HCT116 (cell line): ENCODE data around the gene ABHD4. TPM values are rescaled to one million over a fixed set of nuclear protein-coding genes. Genes with fewer than 3 reads are reported as not detected.

ENCODE experiments used
- ATAC-seq: fragments of 200-7000 bp; cut with Tn5 transposase; 2 replicates; pipeline ENCODE4 v1.9.1; 2020; ENCODE audit warnings: mild to moderate bottlenecking, moderate library complexity
- BruUV-seq: library from RNA; stranded (reverse); fragments of 400-500 nt; replicated peaks from 2 replicates; lab custom pipeline; 2021; lab: Mats Ljungman, UMichigan
- CTCF ChIA-PET: fragments of 300-600 bp; sonication (Branson Sonifier 250); formaldehyde crosslinking; loops from one replicate; lab custom pipeline; 2021; ENCODE audit warnings: antibody characterized with exemption; lab: Charles Lee
- POLR2A ChIA-PET: fragments of 300-600, 350-600 bp; sonication (Branson Sonifier 250); formaldehyde crosslinking; loops from one replicate; lab custom pipeline; 2021; ENCODE audit warnings: antibody characterized with exemption; lab: Charles Lee
- RAD21 ChIA-PET, 2 experiments: fragments of 300-600 bp; sonication (Branson Sonifier 250); formaldehyde crosslinking; loops; one replicate each; lab custom pipeline; 2023; ENCODE audit warnings: low total read pairs in 2 of 2; ENCODE audit not compliant: uncharacterized antibody in 2 of 2, unreplicated experiment in 2 of 2, low non-redundant PET in 1 of 2; lab: Charles Lee
- DNase-seq: peaks from one replicate; pipeline ENCODE4 v3.0.0-alpha.2; 2010; ENCODE audit warnings: low read depth, low spot score
- H2AFZ ChIP-seq: fragments of 200-600 bp; shearing (Covaris generic), sonication (generic); 2 replicates; pipeline ENCODE4 v1.6.1; 2017; ENCODE audit warnings: low read depth, mixed run types, mixed read lengths, antibody characterized with exemption, low read length; ENCODE audit not compliant: poor library complexity, severe bottlenecking
- H3K27ac ChIP-seq: 2 replicates; pipeline ENCODE4 v1.5.1; 2012; ENCODE audit warnings: low read depth, low read length
- H3K27me3 ChIP-seq: fragments of 200-600 bp; sonication (generic); 2 replicates; pipeline ENCODE4 v1.6.1; 2016; ENCODE audit warnings: mixed run types, low read length, mixed read lengths; ENCODE audit not compliant: insufficient read depth
- H3K36me3 ChIP-seq, 2 experiments: fragments of 200-500 bp in 1 of 2; fragments of 200-600 bp in 1 of 2; sonication (Bioruptor generic) in 1 of 2; sonication (generic) in 1 of 2; 2 replicates each; pipeline versions ENCODE4 v1.5.1 to v1.6.1; 2014 to 2016; ENCODE audit warnings: low read length in 2 of 2, inconsistent platforms in 1 of 2, mixed read lengths in 1 of 2, mixed run types in 1 of 2; ENCODE audit not compliant: insufficient read depth in 2 of 2, control insufficient read depth in 1 of 2
- H3K4me1 ChIP-seq, 2 experiments: fragments of 200-600 bp in 1 of 2; sonication (generic) in 1 of 2; 2 replicates each; pipeline versions ENCODE4 v1.5.1 to v1.6.1; 2012 to 2017; ENCODE audit warnings: low read length in 2 of 2, inconsistent platforms in 1 of 2, mild to moderate bottlenecking in 1 of 2, mixed read lengths in 1 of 2, mixed run types in 1 of 2, moderate library complexity in 1 of 2; ENCODE audit not compliant: insufficient read depth in 2 of 2, control insufficient read depth in 1 of 2
- H3K4me2 ChIP-seq: fragments of 200-600 bp; sonication (generic); 2 replicates; pipeline ENCODE4 v1.6.1; 2017; ENCODE audit warnings: mixed run types, low read length, mixed read lengths
- H3K4me3 ChIP-seq, 2 experiments: fragments of 200-600 bp in 1 of 2; sonication (generic) in 1 of 2; replicated peaks in 1 of 2; 2 replicates each; pipeline ENCODE4 v1.5.1; 2011 to 2016; ENCODE audit warnings: low read length in 2 of 2, control low read depth in 1 of 2, low read depth in 1 of 2, mild to moderate bottlenecking in 1 of 2, mixed read lengths in 1 of 2, mixed run types in 1 of 2
- H3K79me2 ChIP-seq: fragments of 200-600 bp; sonication (generic); 2 replicates; pipeline ENCODE4 v1.6.1; 2017; ENCODE audit warnings: mild to moderate bottlenecking, mixed run types, low read length, moderate library complexity, mixed read lengths; ENCODE audit not compliant: insufficient read depth
- H3K9ac ChIP-seq: fragments of 200-600 bp; sonication (generic); 2 replicates; pipeline ENCODE4 v1.6.1; 2016; ENCODE audit warnings: low read length, mixed read lengths
- H3K9me2 ChIP-seq: fragments of 200-600 bp; sonication (generic), shearing (Covaris generic); 2 replicates; pipeline ENCODE4 v1.6.1; 2017; ENCODE audit warnings: mixed run types, mild to moderate bottlenecking, moderate library complexity; ENCODE audit not compliant: insufficient read depth
- H3K9me3 ChIP-seq, 2 experiments: fragments of 200-500 bp in 1 of 2; fragments of 200-600 bp in 1 of 2; sonication (Bioruptor generic) in 1 of 2; sonication (generic) in 1 of 2; 2 replicates each; pipeline ENCODE4 v1.6.1; 2014 to 2017; ENCODE audit warnings: low read length in 2 of 2, mixed read lengths in 2 of 2, inconsistent platforms in 1 of 2, low read depth in 1 of 2, mild to moderate bottlenecking in 1 of 2, mixed run types in 1 of 2, moderate library complexity in 1 of 2; ENCODE audit not compliant: control insufficient read depth in 1 of 2, insufficient read depth in 1 of 2
- H4K20me1 ChIP-seq: fragments of 200-600 bp; sonication (generic), shearing (Covaris generic); 2 replicates; pipeline ENCODE4 v1.6.1; 2017; ENCODE audit warnings: mixed run types, mild to moderate bottlenecking, moderate library complexity; ENCODE audit not compliant: insufficient read depth
- CTCF ChIP-seq, 3 experiments: fragments of 200-600 bp in 1 of 3; sonication (generic) in 1 of 3; IDR thresholded peaks in 2 of 3; conservative IDR thresholded peaks in 1 of 3; 2 replicates each; pipeline ENCODE4 v1.5.1; 2012 to 2017; ENCODE audit warnings: low read depth in 2 of 3, low read length in 2 of 3, antibody characterized with exemption in 1 of 3, borderline replicate concordance in 1 of 3, control low read depth in 1 of 3, mild to moderate bottlenecking in 1 of 3, mixed read lengths in 1 of 3, mixed run types in 1 of 3, moderate library complexity in 1 of 3; ENCODE audit not compliant: insufficient read depth in 1 of 3
- EGR1 ChIP-seq: IDR thresholded peaks from 2 replicates; pipeline ENCODE4 v1.6.1; 2012; ENCODE audit warnings: low read depth
- ELF1 ChIP-seq: IDR thresholded peaks from 2 replicates; pipeline ENCODE4 v1.6.1; 2012; ENCODE audit warnings: low read depth, borderline replicate concordance
- EZH2 ChIP-seq: fragments of 200-600 bp; sonication (generic); IDR thresholded peaks from 2 replicates; pipeline ENCODE4 v1.6.1; 2017; ENCODE audit warnings: antibody characterized with exemption, mixed run types
- JUND ChIP-seq: IDR thresholded peaks from 2 replicates; pipeline ENCODE4 v1.6.1; 2012
- POLR2A ChIP-seq: IDR thresholded peaks from 2 replicates; pipeline ENCODE4 v1.7.0; 2011; ENCODE audit warnings: borderline replicate concordance; ENCODE audit not compliant: insufficient read depth, insufficient read length; ENCODE audit errors: extremely low read depth
- TCF7L2 ChIP-seq: IDR thresholded peaks from 2 replicates; pipeline ENCODE4 v1.7.0; 2011; ENCODE audit warnings: borderline replicate concordance, inconsistent platforms; ENCODE audit not compliant: insufficient read depth, insufficient read length; ENCODE audit errors: extremely low read depth
- ZFX ChIP-seq: fragments of 450-650 bp; IDR thresholded peaks from 2 replicates; pipeline ENCODE4 v1.6.1; 2017
- intact Hi-C: fragments of 100-400 bp; cut with micrococcal nuclease; formaldehyde crosslinking; loops from 2 replicates; pipeline ENCODE4 v1.10.0; 2022
- total RNA-seq: library from RNA; stranded (reverse); gene quantifications from one replicate; pipeline ENCODE4 v1.2.1, GENCODE V29; 2021; ENCODE audit not compliant: unreplicated experiment
- TF ChIP-seq, protein P1 (sequence below): IDR thresholded peaks from 2 replicates; pipeline ENCODE4 v1.6.1; 2011; ENCODE audit warnings: mild to moderate bottlenecking, low read length, moderate library complexity; ENCODE audit not compliant: insufficient replicate concordance; ENCODE audit errors: extremely low read depth
- TF ChIP-seq, protein P2 (sequence below): IDR thresholded peaks from 2 replicates; pipeline ENCODE4 v1.6.1; 2012

ABHD4 gene
- total RNA-seq, 1 experiment from 2014 or later, result 9.4 TPM

DNA sequence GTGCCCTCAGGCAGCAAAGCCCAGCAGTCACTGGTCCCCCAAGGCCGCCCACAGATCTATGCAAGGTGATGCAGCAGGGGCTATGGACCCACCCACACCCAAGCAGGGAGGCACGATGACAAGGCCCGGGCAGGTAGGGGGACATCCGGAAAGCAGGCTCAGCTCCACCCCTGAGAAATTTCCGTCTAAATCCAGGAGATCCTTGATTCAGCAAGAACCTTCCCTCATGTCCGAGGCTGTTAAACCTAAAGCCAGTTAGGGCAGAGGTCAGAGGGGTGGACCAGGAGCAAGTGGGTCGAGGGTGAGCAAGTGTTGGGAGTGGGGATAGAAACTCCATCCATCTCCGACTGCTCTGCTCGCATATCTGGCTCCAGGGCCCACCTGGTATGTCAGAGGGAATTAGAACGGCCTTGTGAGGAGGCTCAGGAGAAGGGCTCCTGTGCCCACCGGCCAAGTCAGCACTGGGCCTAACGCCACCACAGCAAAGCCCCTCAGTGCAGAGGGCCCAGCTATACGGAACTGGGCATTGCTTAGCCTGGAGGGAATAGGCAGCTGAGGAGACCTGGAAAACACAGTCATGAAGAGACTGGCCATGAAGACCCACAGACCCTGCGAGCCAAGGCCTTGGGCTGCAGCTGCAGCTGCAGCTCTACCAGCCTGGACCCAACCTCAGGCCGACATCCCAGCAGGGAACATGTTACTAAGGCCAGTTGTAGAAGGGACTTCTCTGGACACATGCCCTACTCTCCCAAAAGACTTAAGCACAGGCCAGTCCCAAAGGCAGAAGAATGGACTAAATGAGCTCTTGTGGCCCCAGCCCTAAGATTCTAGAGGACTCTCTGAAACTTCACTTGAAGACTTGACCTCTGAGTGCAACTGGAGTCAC lies 43.4 kb upstream of the ABHD4 start:
- intact Hi-C loops, result loop anchor here (5.0 kb wide), 1 partner anchor 503 kb away; the partner anchor contains the start of gene CDH24
- DNase-seq, result no peak
- ChIA-PET RAD21 (no interaction called here), CTCF (interaction anchor here (1.2 kb wide), 1 partner anchor 166 kb away, joined by 3 read pairs; no protein-coding TSS in a partner anchor), POLR2A (interaction anchor here (2.2 kb wide), 1 partner anchor 97 kb away, joined by 6 read pairs; no protein-coding TSS in a partner anchor)
- Histone ChIP-seq H3K9me2 (no peaks in the 10 kb centered on the region), H3K27me3 (no peaks in the 10 kb centered on the region), H3K79me2 (no peaks in the 10 kb centered on the region), H3K4me1 (peaks cover 3 to 18% of the 10 kb centered on the region in 2 experiments), H2AFZ (no peak overlapping the region), H3K9ac (no peak overlapping the region), H3K4me2 (no peak overlapping the region), H3K4me3 (no peak overlapping the region), H3K27ac (no peak overlapping the region), H4K20me1 (no peaks in the 10 kb centered on the region), H3K36me3 (no peaks in the 10 kb centered on the region), H3K9me3 (no peaks in the 10 kb centered on the region)
- TF ChIP-seq ELF1 (no peak), EGR1 (no peak), ZFX (no peak), CTCF (IDR thresholded peaks at IDR 0.05 in 2 of 3, conservative IDR thresholded peaks at IDR 0.05 in 1 of 3; ENCODE audit: borderline replicate concordance in 1 of 3, insufficient read depth in 1 of 3, low read depth in 2 of 3, low read length in 2 of 3) (no peak), EZH2 (no peak), POLR2A (no peak), JUND (no peak), TCF7L2 (no peak)
- TF ChIP-seq, protein P1, sequence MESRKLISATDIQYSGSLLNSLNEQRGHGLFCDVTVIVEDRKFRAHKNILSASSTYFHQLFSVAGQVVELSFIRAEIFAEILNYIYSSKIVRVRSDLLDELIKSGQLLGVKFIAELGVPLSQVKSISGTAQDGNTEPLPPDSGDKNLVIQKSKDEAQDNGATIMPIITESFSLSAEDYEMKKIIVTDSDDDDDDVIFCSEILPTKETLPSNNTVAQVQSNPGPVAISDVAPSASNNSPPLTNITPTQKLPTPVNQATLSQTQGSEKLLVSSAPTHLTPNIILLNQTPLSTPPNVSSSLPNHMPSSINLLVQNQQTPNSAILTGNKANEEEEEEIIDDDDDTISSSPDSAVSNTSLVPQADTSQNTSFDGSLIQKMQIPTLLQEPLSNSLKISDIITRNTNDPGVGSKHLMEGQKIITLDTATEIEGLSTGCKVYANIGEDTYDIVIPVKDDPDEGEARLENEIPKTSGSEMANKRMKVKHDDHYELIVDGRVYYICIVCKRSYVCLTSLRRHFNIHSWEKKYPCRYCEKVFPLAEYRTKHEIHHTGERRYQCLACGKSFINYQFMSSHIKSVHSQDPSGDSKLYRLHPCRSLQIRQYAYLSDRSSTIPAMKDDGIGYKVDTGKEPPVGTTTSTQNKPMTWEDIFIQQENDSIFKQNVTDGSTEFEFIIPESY, result no peak
- TF ChIP-seq, protein P2, sequence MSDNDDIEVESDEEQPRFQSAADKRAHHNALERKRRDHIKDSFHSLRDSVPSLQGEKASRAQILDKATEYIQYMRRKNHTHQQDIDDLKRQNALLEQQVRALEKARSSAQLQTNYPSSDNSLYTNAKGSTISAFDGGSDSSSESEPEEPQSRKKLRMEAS, result no peak
- ATAC-seq, result no peak
- no TSS peak for BruUV-seq
